Uterus (tissue), 4 donors: ENCODE data around the gene ALG1. TPM values are rescaled to one million over a fixed set of nuclear protein-coding genes. Genes with fewer than 3 reads are reported as not detected.
A peak's percentile ranks its signal among the peaks of the same experiment; 100 is the strongest.
"Not testable (repeated sequence)": the region's sequence is repeated elsewhere in the genome, so short reads cannot be mapped to it uniquely, and the experiment has no call there.

Experiments used
- DNase-seq, 2 donors: peaks; one replicate each; pipeline ENCODE4 v3.0.0-alpha.2; 2019 to 2020
- H3K27ac ChIP-seq, 2 donors: fragments of 200-600 bp; sonication (generic); 1 replicate in 1 of 2; 2 replicates in 1 of 2; pipeline ENCODE4 v1.5.1; 2016 to 2018
- H3K27me3 ChIP-seq, 2 donors: fragments of 200-600 bp; sonication (generic); one replicate each; pipeline ENCODE4 v1.5.1; 2018 to 2019; ENCODE audit warnings: control low read depth in 1 of 2
- H3K36me3 ChIP-seq, 2 donors: fragments of 200-600 bp; sonication (generic); one replicate each; pipeline ENCODE4 v1.5.1; 2019; ENCODE audit warnings: control low read depth in 1 of 2
- H3K4me1 ChIP-seq, 2 donors: fragments of 200-600 bp; sonication (generic); one replicate each; pipeline ENCODE4 v1.5.1; 2018 to 2019; ENCODE audit warnings: control low read depth in 1 of 2
- H3K4me3 ChIP-seq, 2 donors: fragments of 200-600 bp; sonication (generic); 1 replicate in 1 of 2; 2 replicates in 1 of 2; pipeline ENCODE4 v1.5.1; 2018 to 2019; ENCODE audit warnings: mild to moderate bottlenecking in 1 of 2
- H3K9me3 ChIP-seq, 2 donors: fragments of 200-600 bp; sonication (generic); one replicate each; pipeline ENCODE4 v1.5.1; 2019; ENCODE audit warnings: control low read depth in 1 of 2
- POLR2A ChIP-seq, 2 donors: fragments of 450-650 bp; IDR thresholded peaks; one replicate each; pipeline ENCODE4 v1.6.1; 2016; ENCODE audit warnings: antibody characterized with exemption in 2 of 2, mild to moderate bottlenecking in 1 of 2, moderate library complexity in 1 of 2
- intact Hi-C: fragments of 100-400 bp; cut with DNase I; formaldehyde crosslinking; loops from one replicate; pipeline ENCODE4 v1.15.1; 2023; ENCODE audit warnings: low total_unique reads
- total RNA-seq, 4 donors: library from RNA; depleted of rRNA in 3 of 4; stranded (reverse); fragments of >200 nt in 3 of 4; gene quantifications; one replicate each; pipeline versions ENCODE4 v1.1.0 to v1.2.4, GENCODE V29; 2014 to 2023
- TF ChIP-seq, protein P1 (sequence below), 4 experiments: fragments of 200-600 bp in 2 of 4; fragments of 450-650 bp in 2 of 4; sonication (generic) in 2 of 4; IDR thresholded peaks; one replicate each; pipeline ENCODE4 v1.5.1; 2016 to 2019; ENCODE audit warnings: antibody characterized with exemption in 4 of 4, mild to moderate bottlenecking in 2 of 4, moderate library complexity in 1 of 4
- donor health status: DM: yes; HTN: yes; CAD: no.

ALG1 gene
- total RNA-seq, 4 donors from 2014 or later, result 4.7 to 21.3 (median 10.9) TPM

DNA sequence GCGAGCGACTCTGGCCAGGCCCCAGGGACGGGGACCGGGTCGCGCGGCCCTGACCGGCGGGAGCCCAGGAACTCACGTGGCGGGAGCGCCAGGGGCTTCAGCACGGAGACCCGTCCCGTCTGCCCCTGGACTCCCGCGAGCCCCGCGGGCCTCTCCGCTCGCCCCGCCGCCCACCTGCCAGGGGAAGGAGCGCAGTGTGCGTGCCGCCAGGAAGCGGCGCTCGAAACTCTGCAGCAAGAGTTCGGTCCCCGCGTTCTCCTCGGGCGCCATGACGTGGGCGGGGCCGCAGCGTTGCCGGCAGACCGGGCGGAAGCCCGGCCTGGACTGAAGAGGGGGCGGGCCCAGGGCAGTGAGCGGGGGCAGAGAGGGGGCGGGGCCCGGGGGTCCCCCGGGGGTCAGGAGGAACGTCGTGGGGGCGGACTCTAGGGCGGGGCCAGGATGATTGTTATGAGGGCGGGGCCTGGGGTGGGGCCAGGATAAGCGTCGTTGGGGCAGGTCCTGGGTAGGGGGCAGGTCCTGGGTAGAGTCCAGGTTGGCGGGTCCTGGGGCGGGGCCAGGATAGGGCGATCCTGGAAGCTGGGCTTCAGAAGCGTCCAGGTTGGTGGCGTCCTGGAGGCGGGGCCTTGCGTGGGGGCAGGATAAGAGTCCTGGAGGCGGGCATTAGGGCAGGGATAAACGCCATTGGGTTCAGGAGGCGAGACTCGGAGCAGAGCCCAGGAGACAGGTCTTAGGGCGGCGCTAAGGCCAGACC is 26.0 kb downstream of the ALG1 start, which contains the start of gene EEF2KMT:
TSS of gene EEF2KMT (minus strand) at position 326 of the 751 bp plus-strand sequence. CDS start at position 270, 56 bp downstream.
- intact Hi-C loops, result not testable (repeated sequence)
- H3K4me3 ChIP-seq, result peak within 1 kb of the TSS; percentile 85 to 86

DNA sequence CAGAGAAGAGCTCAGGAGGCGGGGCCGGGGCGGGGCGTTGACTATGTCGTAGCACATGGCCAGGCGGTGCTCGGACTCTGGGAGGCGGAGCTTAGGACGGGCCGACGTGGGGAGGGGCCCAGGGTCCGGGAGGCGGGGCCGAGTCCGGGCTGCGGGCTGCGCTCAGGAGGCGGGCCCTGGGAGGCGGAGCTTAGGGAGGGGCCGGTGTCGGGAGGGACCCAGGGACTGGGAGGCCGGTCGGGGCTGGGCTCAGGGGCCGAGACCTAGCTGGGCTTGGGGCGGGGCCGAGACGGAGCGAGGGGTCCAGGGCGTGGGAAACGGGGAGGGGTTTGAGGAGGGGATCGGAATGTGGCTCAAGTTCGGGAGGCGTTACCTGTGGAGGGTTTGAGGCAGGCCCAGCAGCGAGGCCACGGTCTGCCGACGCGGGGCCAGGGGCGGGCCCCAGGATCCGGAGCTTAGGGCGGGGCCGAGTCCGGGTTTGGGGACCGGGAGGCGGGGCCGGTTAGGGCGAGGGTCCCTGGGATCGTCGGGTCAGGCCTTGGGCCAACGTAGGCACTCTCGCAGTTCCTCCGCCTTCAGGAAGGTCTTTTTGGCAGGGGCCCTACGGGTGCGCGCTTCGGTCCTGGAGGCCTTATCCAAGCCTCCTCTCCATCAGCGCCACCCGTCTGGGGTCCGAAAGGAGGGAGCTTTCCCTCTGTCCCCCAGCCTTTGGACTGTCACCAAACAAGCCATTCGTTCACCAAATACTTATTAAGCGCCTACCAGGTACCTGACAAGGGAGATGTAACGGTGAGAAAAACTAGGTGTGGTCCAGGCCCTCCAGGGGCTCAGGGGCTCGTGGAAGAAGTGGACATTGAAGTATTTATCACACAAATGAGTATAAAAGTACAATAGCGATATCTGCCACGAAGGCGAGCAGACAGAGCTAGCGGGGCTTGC is 26.8 kb downstream of the ALG1 start:
- H3K27me3 ChIP-seq, intact Hi-C loops, H3K4me1 ChIP-seq, H3K9me3 ChIP-seq, H3K36me3 ChIP-seq: not testable (repeated sequence)
- TF ChIP-seq POLR2A (IDR thresholded peaks at IDR 0.05), result peak in 1 of 2 donors; percentile 45
- Histone ChIP-seq H3K4me3 (peak overlapping the region; percentile 85 to 86), H3K27ac (peak overlapping the region; percentile 84 to 94)
- peak; percentile 78 to 87 for DNase-seq

More for the DNA sequence above, 26.0 kb downstream of the ALG1 start, which contains the start of gene EEF2KMT:
- H3K9me3 ChIP-seq, H3K4me1 ChIP-seq, H3K36me3 ChIP-seq, H3K27me3 ChIP-seq: not testable (repeated sequence)
- peak within 1 kb of the TSS; percentile 84 to 94 for H3K27ac ChIP-seq
- TF ChIP-seq, protein P1, sequence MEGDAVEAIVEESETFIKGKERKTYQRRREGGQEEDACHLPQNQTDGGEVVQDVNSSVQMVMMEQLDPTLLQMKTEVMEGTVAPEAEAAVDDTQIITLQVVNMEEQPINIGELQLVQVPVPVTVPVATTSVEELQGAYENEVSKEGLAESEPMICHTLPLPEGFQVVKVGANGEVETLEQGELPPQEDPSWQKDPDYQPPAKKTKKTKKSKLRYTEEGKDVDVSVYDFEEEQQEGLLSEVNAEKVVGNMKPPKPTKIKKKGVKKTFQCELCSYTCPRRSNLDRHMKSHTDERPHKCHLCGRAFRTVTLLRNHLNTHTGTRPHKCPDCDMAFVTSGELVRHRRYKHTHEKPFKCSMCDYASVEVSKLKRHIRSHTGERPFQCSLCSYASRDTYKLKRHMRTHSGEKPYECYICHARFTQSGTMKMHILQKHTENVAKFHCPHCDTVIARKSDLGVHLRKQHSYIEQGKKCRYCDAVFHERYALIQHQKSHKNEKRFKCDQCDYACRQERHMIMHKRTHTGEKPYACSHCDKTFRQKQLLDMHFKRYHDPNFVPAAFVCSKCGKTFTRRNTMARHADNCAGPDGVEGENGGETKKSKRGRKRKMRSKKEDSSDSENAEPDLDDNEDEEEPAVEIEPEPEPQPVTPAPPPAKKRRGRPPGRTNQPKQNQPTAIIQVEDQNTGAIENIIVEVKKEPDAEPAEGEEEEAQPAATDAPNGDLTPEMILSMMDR (IDR thresholded peaks at IDR 0.05), result peak in 1 of 4 experiments; percentile 7
- peak; percentile 100 for DNase-seq

DNA sequence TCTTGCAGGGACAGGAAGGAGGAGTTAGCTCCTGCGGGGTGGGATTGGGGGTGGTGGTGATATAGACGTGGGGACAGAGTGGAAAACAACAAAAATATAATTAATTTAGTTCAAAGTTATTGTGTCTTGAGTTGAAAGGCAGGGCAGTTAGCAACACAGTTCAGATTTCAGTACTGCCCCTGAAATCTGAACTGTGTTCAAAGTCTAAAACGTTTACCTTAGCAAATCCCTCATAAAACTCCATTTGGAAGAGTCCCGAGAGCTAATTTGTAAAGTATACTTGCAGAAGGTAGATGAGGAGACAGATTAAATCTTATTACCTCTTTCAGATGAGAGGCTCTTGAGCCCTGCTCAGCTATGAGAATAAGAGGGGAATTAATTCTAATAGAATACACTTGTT is 27.5 kb downstream of the ALG1 start:
- H3K4me3 ChIP-seq, H3K4me1 ChIP-seq, H3K27me3 ChIP-seq, DNase-seq, H3K9me3 ChIP-seq, H3K36me3 ChIP-seq, intact Hi-C loops: not testable (repeated sequence)
- H3K27ac ChIP-seq, result peak overlapping the region; percentile 84 to 94

DNA sequence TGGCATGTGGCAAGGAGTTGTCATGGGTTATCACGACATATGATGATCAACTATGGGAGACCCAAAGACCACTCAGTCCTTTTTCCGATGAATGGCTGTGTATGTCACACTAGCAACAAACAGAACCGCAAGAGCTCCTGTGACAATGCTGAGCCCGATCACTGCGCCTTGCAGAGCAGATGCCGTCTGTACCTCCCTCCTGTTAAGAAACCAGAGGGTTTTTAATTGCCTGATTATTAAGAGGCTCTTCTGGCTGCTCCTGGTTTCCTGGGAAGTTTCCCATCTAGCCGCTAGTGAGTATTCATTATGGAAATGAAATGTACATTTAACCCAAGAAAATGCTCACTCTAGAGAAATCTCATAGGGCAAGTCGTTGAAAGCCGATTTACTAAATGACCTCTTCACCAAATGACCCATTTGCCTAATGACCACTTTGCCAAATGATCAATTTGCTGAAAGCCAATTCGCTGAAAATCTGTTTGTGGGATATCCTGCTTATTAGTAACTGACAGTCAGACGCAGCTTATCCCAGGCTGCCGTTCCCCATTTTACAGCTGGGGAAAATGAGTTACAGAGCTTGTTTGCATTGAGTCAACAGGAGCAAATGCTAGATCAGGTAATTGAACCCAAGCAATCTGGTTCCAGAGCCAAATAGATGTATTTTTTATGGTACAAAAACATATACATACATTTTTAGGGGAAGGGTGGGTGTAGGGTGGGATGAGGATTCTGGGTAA is 31.8 kb downstream of the ALG1 start:
- H3K9me3 ChIP-seq, H3K27ac ChIP-seq, H3K27me3 ChIP-seq, H3K36me3 ChIP-seq, H3K4me1 ChIP-seq, H3K4me3 ChIP-seq, DNase-seq, intact Hi-C loops: not testable (repeated sequence)

DNA sequence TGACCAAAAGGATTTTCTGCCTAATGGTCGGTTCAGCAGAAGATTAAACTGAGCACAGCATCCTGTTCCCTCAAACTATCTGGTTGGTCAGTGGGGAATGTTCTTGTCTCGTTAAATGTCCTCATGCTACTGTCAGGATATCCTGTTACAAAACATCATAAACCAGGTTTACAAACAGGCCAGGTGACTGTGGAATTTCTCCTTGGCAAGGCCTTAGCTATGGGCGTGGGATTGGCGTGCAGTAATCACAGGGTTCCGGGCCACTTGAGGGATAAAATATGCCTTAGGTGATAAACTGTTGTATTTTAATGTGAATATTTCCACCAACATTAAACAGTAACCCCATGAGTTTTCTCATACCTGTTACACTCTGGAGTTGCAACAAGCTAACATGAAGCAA is 33.4 kb downstream of the ALG1 start:
- H3K4me1 ChIP-seq, DNase-seq, H3K9me3 ChIP-seq, H3K36me3 ChIP-seq, H3K27me3 ChIP-seq, H3K27ac ChIP-seq, intact Hi-C loops, H3K4me3 ChIP-seq: not testable (repeated sequence)

DNA sequence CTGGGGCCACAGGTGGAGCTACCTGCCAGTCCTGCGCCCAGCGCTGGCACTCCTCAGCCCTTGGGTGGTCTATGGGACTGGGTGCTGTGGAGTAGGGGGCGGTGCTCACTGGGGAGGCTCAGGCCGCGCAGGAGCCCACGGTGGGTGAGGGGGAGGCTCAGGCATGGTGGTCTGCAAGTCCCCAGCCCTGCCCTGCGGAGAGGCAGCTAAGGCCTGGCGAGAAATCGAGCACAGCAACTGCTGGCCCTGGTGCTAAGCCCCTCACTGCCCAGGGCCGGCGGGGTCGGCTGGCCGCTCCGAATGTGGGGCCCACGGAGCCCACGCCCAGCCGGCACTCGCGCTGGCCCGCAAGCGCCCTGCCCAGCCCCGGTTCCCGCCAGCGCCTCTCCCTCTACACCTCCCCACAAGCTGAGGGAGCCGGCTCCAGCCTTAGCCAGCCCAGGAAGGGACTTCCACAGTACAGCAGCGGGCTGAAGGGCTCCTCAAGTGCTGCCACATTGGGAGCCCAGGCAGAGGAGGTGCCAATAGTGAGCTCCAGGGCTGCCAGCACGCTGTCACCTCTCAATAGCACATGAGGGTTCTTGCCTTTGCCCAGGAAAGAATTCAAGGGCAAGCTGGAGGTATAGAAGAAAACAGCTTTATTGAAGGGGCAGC is 37.0 kb downstream of the ALG1 start:
- intact Hi-C loops, result no loop called here
- no peaks in the 10 kb centered on the region for H3K27me3 ChIP-seq
- DNase-seq, result no peak

DNA sequence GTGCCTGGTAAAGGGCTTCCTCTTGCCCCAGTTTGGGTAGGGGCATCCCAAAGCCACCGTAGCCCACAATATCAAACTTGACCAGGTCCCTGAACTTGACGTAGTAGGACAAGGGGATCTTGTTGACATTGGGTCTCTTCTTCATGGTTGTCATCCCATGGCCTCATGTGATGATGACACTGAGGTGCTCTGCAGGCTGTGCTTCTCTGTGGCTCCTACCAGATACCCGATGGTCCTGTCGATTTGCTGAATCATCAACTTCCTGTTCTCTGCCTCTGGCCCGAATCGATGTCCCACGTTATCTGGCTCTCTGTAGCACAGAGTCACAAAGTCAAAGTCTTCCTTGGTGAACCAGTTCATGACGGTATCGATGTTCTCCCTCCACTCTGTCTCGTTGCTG is 39.3 kb downstream of the ALG1 start:
- H3K4me1 ChIP-seq, DNase-seq, H3K27me3 ChIP-seq, H3K9me3 ChIP-seq, H3K4me3 ChIP-seq, H3K36me3 ChIP-seq, H3K27ac ChIP-seq, intact Hi-C loops: not testable (repeated sequence)

More for the DNA sequence above, 37.0 kb downstream of the ALG1 start:
- no peak for TF ChIP-seq POLR2A (IDR thresholded peaks at IDR 0.05)
- TF ChIP-seq, protein P1 (IDR thresholded peaks at IDR 0.05), result no peak
- H3K27ac ChIP-seq, result no peak overlapping the region
- no peak overlapping the region for H3K4me3 ChIP-seq
- no peaks in the 10 kb centered on the region for H3K36me3 ChIP-seq
- H3K9me3 ChIP-seq, result no peaks in the 10 kb centered on the region
- H3K4me1 ChIP-seq, result no peaks in the 10 kb centered on the region

DNA sequence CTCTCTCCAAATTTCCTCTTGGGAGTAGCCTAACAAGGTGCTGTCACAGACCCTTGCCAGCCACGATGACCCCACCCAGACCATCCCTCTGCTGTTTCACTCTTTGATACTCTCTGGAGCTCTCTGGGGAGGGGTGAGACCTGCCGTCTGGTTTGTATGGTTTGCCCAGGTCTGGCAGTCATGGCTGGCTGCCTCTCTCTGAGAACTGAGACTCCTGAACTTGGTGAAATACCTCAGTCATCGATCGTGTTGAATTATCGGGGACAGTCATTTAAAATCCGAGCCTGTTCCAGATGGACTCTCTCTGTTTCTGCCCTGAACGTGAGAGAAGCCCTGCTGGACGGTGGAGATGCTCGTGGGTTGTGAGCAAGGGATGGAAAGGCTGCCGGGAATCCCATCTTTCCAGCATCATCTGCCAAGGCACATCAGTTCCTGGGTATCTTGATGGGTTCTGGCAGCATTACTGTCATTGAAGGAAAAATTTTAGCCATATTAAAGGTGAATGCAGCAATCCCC is 45.2 kb downstream of the ALG1 start:
- H3K4me1 ChIP-seq, H3K27me3 ChIP-seq, intact Hi-C loops, H3K4me3 ChIP-seq, H3K9me3 ChIP-seq, DNase-seq, H3K36me3 ChIP-seq: not testable (repeated sequence)
- peak overlapping the region in 1 of 2 donors; percentile 6 for H3K27ac ChIP-seq

DNA sequence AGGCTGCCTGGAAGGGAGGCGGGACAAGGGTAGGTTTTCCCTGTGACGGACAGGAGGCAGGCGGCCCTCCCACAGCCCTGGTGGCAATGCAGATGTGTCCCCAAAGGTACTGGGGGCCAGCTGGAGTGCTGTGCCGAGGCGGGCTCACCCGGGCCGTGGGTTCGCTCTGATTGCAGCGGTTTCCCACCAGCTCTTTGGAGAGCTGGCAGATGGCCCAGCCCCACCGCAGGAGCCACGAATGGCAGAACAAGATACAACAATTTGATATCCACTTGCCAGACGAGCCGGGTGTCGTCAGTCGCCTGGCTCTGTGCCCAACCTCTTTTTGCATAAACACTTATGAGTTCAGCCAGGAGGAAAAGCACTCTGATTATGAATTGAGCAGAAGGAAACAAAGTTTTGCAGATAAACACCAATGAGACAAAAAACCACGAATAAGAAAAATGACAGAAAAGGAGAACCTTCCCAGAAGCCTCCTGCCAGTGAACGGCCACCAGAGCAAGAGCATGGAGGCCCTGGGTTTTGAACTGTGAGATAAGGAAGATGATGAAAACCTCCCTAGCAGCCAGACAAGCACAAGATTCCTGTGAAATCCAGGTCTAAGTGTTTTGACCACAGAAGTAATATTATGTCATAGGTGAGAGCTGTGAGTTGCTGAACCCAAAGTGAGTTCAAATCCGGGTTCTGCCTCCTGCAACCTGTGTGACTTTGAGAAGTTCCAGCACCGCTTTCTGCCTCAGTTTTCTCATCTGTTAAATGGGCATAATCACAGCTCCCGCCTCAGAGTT is 45.9 kb downstream of the ALG1 start:
- H3K4me1 ChIP-seq, H3K4me3 ChIP-seq, H3K9me3 ChIP-seq, H3K36me3 ChIP-seq, H3K27ac ChIP-seq, H3K27me3 ChIP-seq, intact Hi-C loops: not testable (repeated sequence)
- DNase-seq, result peak; percentile 45 to 46
